Measurements from ENCODE around the gene CAMK2B.

DNA sequence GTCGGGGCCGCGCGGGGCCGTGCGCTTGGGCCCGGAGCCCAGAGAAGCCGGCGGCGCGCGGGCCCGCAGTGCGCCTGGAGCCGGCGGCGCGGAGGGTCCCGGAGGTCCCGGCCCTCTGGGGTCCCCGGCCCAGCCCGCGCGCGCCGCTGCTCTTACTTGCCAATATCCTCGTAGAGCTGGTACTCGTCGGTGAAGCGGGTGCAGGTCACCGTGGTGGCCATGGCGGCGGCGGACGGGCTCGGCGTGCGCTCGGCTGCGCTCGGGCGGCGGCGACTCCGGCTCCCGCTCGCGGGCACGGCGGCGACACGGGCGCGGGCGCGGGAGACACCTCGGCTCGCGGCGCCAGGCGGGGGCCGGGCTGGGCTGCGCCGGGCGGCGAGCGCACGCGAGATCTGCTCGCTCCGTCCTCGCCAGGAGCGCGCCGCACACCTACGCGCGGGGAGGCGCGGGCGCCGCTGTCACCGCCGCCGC lies at the start of gene CAMK2B:
- TF ChIP-seq, protein P1, sequence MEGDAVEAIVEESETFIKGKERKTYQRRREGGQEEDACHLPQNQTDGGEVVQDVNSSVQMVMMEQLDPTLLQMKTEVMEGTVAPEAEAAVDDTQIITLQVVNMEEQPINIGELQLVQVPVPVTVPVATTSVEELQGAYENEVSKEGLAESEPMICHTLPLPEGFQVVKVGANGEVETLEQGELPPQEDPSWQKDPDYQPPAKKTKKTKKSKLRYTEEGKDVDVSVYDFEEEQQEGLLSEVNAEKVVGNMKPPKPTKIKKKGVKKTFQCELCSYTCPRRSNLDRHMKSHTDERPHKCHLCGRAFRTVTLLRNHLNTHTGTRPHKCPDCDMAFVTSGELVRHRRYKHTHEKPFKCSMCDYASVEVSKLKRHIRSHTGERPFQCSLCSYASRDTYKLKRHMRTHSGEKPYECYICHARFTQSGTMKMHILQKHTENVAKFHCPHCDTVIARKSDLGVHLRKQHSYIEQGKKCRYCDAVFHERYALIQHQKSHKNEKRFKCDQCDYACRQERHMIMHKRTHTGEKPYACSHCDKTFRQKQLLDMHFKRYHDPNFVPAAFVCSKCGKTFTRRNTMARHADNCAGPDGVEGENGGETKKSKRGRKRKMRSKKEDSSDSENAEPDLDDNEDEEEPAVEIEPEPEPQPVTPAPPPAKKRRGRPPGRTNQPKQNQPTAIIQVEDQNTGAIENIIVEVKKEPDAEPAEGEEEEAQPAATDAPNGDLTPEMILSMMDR (conservative IDR thresholded peaks at IDR 0.05; ENCODE audit: low read depth in 2 of 2): no peak
- TF ChIP-seq CREB1 (CRISPR knock-in tag; IDR thresholded peaks at IDR 0.05; ENCODE audit: low read depth) (no peak), EZH2 (IDR thresholded peaks at IDR 0.05; ENCODE audit: low read depth, unreplicated experiment) (no peak), EZH2phosphoT487 (IDR thresholded peaks at IDR 0.05; ENCODE audit: unreplicated experiment) (no peak), POLR2AphosphoS5 (IDR thresholded peaks at IDR 0.05; ENCODE audit: low read depth) (no peak), REST (IDR thresholded peaks at IDR 0.05; ENCODE audit: unreplicated experiment) (no peak), JUNB (IDR thresholded peaks at IDR 0.05; ENCODE audit: unreplicated experiment) (no peak), NANOG (IDR thresholded peaks at IDR 0.05; ENCODE audit: borderline replicate concordance) (no peak), ZNF114 (CRISPR knock-in tag; IDR thresholded peaks at IDR 0.05) (no peak), ZNF331 (CRISPR knock-in tag; IDR thresholded peaks at IDR 0.05; ENCODE audit: low read depth) (no peak), ZNF462 (CRISPR knock-in tag; IDR thresholded peaks at IDR 0.05) (no peak), STAT1 (IDR thresholded peaks at IDR 0.05; ENCODE audit: unreplicated experiment) (no peak)
- TF ChIP-seq, protein P2, sequence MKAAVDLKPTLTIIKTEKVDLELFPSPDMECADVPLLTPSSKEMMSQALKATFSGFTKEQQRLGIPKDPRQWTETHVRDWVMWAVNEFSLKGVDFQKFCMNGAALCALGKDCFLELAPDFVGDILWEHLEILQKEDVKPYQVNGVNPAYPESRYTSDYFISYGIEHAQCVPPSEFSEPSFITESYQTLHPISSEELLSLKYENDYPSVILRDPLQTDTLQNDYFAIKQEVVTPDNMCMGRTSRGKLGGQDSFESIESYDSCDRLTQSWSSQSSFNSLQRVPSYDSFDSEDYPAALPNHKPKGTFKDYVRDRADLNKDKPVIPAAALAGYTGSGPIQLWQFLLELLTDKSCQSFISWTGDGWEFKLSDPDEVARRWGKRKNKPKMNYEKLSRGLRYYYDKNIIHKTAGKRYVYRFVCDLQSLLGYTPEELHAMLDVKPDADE (IDR thresholded peaks at IDR 0.05): no peak

Data from GM23338 (cell line).